Activated CD4-positive, alpha-beta T cell treated with anti-CD3 and anti-CD28 coated beads for 1 hour (primary cell): ENCODE data around the gene CAMKK2.

Experiments used
- DNase-seq: peaks from one replicate; pipeline ENCODE4 v3.0.0-alpha.2; 2020

The CAMKK2 gene

DNA sequence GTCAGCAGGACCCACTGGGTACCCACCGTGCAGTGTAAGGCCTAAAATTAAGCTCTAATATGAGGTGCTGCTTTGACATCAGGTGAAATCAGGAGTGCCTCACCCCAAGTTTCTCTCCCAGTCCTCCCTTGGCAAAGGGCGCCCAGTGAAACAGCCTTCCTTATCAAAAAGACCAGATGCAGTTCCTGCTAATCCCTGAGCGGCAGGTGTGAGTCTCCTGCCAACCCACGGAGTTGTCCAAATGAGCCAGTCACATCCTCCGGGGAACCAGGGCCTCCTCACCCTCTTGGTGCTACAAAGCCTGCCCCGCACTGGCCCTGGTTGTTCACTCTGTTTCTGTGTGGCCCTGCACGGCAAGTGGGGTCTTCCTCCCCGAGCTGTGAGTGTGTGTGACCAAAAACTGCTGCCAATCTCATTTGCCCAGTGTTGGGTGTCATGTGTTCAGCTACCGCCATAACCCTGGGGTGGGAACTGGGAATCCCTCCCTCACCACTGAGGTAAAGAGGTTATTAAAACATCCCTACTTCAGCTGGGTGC, 106.8 kb downstream of the CAMKK2 start:
- DNase-seq: no peak

DNA sequence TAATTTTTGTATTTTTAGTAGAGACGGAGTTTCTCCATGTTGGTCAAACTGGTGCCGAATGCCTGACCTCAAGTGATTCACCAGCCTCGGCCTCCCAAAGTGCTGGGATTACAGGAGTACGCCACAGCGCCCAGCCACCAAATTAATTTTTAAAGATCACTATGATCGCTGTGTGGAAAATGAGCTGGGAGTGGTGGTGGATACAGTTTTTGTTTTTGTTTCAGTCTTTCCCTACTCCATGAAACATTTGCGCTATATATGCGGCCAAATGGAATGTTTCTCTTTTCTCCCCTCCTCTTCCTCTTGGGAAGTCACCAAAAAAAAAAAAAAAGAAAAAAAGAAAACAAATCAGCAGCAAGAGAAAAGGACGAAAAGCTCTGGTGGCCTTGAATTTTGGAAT, 107.4 kb downstream of the CAMKK2 start:
- no peak for DNase-seq

DNA sequence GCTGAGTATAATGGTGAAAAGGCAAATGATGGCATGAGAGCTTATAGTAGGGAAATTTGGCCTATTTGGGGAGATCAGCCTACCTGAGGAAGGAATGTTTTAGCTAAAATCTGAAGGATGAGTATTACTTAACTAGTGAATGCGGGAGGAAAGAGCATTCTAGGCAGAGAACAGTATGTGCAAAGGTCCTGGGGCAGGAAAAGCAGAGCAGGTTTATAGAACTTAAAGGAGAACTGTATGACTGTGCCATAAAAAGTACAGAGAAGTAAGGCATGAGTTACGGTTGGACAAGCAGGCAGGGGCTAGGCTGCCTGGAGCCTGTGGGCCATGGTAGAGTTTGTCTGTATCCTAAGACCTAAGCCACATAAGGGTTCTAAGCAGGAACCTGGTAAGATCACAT, 108.3 kb downstream of the CAMKK2 start:
- DNase-seq: no peak
